Stimulated activated CD4-positive, alpha-beta T cell treated with anti-CD3 and anti-CD28 coated beads, Interleukin-1b, Interleukin-23, amount 100 ng/mL, for 4 hours (primary cell): ENCODE measurements around the gene BHLHE23.
"Not testable (repeated sequence)": the region's sequence is repeated elsewhere in the genome, so short reads cannot be mapped to it uniquely, and the experiment has no call there.

ENCODE experiments used
- DNase-seq, 2 donors: peaks; one replicate each; pipeline ENCODE4 v3.0.0-alpha.2; 2020; ENCODE audit warnings: low read depth in 2 of 2

BHLHE23 gene

DNA sequence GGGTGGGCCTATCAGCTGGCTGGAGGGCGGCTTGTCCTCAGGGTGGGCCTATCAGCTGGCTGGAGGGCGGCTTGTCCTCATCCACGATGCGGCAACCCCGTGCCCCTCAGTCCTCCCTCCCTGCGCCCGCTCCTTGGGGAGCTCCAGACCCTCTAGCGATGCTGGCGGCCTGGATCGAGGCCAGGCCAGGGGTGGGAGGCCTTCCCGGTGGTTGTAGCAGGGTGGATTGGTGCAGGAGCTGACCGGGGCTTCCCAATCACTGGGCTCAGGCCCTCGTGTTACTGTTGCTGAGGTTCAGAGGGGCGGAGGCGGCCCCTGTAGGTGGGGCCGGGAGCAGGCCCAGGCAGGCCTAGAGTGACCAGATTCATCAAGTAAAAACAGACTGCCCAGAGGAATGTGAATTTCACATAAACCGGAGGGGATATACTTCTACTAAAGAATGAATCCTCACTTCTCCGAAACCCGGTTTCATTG, 45.4 kb downstream of the BHLHE23 start:
- no peak for DNase-seq

GRCh38 chr20:62960446-62961309, 46.1 kb downstream of the BHLHE23 start:
- DNase-seq, result not testable (repeated sequence)

GRCh38 chr20:62959998-62960436, 46.7 kb downstream of the BHLHE23 start:
- no peak for DNase-seq

DNA sequence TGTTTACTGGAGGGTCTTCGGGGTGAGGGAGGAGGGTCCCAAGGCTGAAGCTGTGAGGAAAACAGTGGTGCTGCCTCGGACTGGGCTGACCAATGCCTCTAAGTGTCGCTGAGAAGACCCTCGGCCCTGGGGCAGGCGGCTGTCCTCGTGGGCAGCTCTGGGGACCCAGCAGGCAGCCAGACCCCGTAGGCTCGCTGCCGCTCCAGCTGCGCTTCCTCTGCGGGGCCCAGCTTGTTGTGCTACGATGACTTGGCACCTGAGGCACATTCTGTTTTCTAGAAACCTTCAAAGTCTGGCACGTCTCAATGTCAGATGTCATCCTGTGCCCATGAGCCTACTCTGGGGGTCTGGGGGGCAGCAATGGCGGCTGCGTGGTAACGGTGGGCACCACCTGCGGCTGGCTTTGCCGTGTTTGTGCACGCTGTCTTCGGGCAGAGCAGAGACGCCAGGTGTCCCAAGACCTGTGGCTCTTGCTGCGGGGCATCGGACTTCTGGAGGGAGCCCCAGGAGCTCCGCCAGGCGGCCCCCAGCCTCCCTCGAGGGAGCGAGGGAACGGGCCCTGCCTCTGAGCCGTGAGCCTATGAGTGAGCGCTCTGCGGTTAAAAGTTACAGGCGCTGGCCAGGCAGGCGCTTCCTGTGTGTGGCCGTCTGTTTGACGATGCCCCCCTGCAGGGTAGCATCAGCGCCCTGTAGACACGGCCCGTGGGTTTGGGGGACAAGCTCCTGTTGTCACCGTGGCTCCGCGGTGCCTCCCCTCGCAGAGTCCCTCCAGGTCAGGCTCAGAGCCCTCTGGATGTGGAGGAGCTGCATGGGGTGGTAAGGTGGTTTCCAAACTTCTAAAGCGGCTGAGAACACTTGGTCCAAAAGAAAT, 47.4 kb downstream of the BHLHE23 start:
- no peak for DNase-seq

DNA sequence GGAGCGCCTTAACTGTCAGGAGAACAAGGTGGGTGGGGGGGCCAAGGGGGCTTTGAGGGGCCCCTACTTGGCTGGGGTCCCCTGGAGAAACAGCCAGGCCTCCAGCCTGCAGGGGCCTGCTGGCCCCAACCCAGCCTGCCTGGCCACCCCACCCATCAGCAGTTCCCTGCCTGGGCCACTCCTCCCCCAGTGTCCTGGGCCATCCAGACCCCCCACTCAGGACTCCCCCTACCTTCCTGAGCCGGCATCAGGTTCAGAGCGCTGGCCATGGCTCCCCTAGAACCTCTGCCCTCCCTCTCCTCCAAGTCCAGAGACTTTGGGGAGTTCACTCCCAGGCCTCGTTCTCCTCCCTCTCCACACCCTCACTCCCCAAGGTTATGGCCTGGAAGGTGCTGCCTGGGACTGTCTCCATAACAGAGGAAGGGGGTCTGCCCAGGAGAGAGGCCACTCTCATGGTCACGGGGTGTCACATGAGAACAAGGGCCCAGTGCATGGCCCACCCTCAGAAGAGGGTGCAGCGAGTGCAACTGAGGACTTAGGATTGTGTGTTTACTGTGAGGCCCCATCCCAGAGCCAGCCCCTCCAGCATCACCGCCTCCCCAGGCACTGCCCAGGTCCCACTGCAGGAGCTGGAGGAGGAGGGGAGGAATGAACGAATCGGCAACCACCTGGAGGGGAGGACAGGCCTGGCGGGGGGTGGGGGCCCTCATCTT, 48.2 kb downstream of the BHLHE23 start:
- DNase-seq, result no peak

- no peak for DNase-seq
Observed at GRCh38 chr20:62957136-62958117, 49.3 kb downstream of the BHLHE23 start.

DNA sequence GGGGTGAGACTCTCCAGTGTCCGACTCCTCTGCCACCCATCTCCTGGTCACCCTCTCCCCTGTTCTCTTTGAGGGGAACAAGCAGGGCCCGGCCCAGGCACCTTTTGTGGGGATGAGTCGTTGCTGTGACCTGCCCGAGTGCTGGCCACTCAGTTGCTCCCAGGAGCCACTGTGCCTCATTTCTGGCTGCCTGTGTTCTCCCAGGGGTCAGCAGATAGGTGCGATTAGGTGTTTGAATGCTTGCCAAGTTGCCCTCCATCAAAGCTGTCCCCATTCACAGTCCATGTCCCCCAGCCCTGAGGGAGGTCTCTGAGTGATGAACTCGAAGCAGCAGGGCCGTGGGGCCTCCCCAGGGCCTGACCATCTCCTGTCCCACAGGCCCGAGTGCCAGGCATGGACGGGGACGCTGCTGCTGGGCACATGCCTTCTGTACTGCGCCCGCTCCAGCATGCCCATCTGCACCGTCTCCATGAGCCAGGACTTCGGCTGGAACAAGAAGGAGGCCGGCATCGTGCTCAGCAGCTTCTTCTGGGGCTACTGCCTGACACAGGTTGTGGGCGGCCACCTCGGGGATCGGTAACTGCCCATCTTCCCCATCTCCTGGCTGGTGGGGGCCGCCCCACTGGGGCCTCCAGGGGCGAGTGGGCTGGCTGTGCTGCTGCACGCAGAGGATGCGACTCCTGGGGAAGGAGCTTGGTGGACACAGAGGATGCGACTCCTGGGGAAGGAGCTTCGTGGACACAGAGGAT, 50.2 kb downstream of the BHLHE23 start:
- no peak for DNase-seq
